ENCODE data around the gene MAP3K13.

MAP3K13 gene

DNA sequence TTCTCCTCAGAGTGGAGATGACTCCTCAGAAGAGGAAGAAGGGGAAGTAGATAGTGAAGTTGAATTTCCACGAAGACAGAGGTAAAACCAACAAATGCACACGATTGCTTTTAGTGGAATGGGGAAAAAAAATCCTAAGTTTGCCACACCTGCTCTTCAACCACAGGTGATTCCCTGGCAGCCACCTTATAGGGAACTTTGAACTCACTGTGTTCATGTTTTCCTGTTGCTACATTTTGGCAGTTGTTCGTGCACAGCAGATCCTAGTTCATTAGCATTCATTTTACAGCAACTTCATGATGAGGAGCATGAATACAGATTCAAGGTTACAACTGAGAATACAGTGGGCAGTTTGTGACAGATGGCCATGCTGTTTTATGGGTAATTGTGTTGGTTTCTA is 114.4 kb downstream of the MAP3K13 start:
- H3K9me3 ChIP-seq (ENCODE audit: control insufficient read depth, low read length), result no peaks in the 10 kb centered on the region
- no peak overlapping the region for H3K4me3 ChIP-seq (ENCODE audit: low read depth, low read length)
- H3K79me2 ChIP-seq, result no peaks in the 10 kb centered on the region
- no peak for TF ChIP-seq CTCF (IDR thresholded peaks at IDR 0.05)
- no peak overlapping the region for H3K4me2 ChIP-seq (ENCODE audit: low read length)
- H2AFZ ChIP-seq, result no peak overlapping the region
- no peak overlapping the region for H3K27ac ChIP-seq
- no peaks in the 10 kb centered on the region for H3K4me1 ChIP-seq
- H3K36me3 ChIP-seq (ENCODE audit: control insufficient read depth, insufficient read depth, low read length), result no peaks in the 10 kb centered on the region
- H3K27me3 ChIP-seq (ENCODE audit: control insufficient read depth, insufficient read depth, low read length), result no peaks in the 10 kb centered on the region
- H3K9ac ChIP-seq, result no peak overlapping the region

- Histone ChIP-seq H3K4me3 (ENCODE audit: low read depth, low read length) (no peak overlapping the region), H3K27me3 (ENCODE audit: control insufficient read depth, insufficient read depth, low read length) (no peaks in the 10 kb centered on the region), H3K9me3 (ENCODE audit: control insufficient read depth, low read length) (no peaks in the 10 kb centered on the region), H3K4me1 (no peaks in the 10 kb centered on the region), H3K4me2 (ENCODE audit: low read length) (no peak overlapping the region), H3K79me2 (no peaks in the 10 kb centered on the region), H3K36me3 (ENCODE audit: control insufficient read depth, insufficient read depth, low read length) (no peaks in the 10 kb centered on the region), H2AFZ (no peak overlapping the region), H3K27ac (no peak overlapping the region), H3K9ac (no peak overlapping the region)
- TF ChIP-seq CTCF (IDR thresholded peaks at IDR 0.05), result no peak
Measured at GRCh38 chr3:185479373-185479945, 116.5 kb downstream of the MAP3K13 start.

DNA sequence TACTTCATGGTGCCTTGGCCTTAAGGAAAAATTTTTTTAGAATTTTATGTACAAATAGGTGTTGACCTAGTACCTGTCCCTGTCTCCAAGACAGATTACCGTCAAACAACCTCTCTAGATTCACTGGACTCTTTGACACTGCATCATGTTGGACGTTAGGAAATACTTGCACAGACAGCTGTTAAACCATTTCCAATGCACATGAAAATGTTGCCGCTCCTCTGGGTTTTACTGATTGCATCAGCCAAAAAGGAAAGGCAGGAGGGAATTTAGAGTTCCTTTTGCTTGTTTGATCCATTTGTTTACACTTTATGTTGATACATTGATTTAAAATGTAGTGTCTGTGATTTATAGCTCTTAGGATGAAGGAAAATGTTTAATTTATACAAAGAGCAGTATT is 121.4 kb downstream of the MAP3K13 start:
- H3K27ac ChIP-seq, result no peak overlapping the region
- no peaks in the 10 kb centered on the region for H3K36me3 ChIP-seq (ENCODE audit: control insufficient read depth, insufficient read depth, low read length)
- no peaks in the 10 kb centered on the region for H3K79me2 ChIP-seq
- no peaks in the 10 kb centered on the region for H3K4me1 ChIP-seq
- H3K4me2 ChIP-seq (ENCODE audit: low read length), result no peak overlapping the region
- no peak overlapping the region for H3K4me3 ChIP-seq (ENCODE audit: low read depth, low read length)
- no peaks in the 10 kb centered on the region for H3K27me3 ChIP-seq (ENCODE audit: control insufficient read depth, insufficient read depth, low read length)
- H3K9me3 ChIP-seq (ENCODE audit: control insufficient read depth, low read length), result no peaks in the 10 kb centered on the region
- no peak overlapping the region for H3K9ac ChIP-seq
- H2AFZ ChIP-seq, result no peak overlapping the region
- no peak for TF ChIP-seq CTCF (IDR thresholded peaks at IDR 0.05)

GRCh38 chr3:185486394-185486793 is 123.5 kb downstream of the MAP3K13 start:
- Histone ChIP-seq H3K4me1 (no peaks in the 10 kb centered on the region), H3K79me2 (no peaks in the 10 kb centered on the region), H3K27me3 (ENCODE audit: control insufficient read depth, insufficient read depth, low read length) (no peaks in the 10 kb centered on the region), H3K4me3 (ENCODE audit: low read depth, low read length) (no peak overlapping the region), H3K9me3 (ENCODE audit: control insufficient read depth, low read length) (no peaks in the 10 kb centered on the region), H3K36me3 (ENCODE audit: control insufficient read depth, insufficient read depth, low read length) (no peaks in the 10 kb centered on the region), H2AFZ (no peak overlapping the region), H3K9ac (no peak overlapping the region), H3K4me2 (ENCODE audit: low read length) (no peak overlapping the region), H3K27ac (no peak overlapping the region)
- TF ChIP-seq CTCF (IDR thresholded peaks at IDR 0.05), result no peak

- Histone ChIP-seq H3K4me3 (ENCODE audit: low read depth, low read length) (no peak overlapping the region), H3K4me2 (ENCODE audit: low read length) (no peak overlapping the region), H3K27ac (no peak overlapping the region), H3K36me3 (ENCODE audit: control insufficient read depth, insufficient read depth, low read length) (no peaks in the 10 kb centered on the region), H3K4me1 (no peaks in the 10 kb centered on the region), H2AFZ (no peak overlapping the region), H3K27me3 (ENCODE audit: control insufficient read depth, insufficient read depth, low read length) (no peaks in the 10 kb centered on the region), H3K9ac (no peak overlapping the region), H3K79me2 (no peaks in the 10 kb centered on the region), H3K9me3 (ENCODE audit: control insufficient read depth, low read length) (no peaks in the 10 kb centered on the region)
- TF ChIP-seq CTCF (IDR thresholded peaks at IDR 0.05), result no peak
Measured at GRCh38 chr3:185488465-185488864, 125.5 kb downstream of the MAP3K13 start.

Data from parathyroid adenoma (tissue), 2 donors.